Kidney capillary endothelial cell (primary cell): Measurements from ENCODE around the gene SYT1.

Source experiments
- DNase-seq: peaks from one replicate; pipeline ENCODE4 v3.0.0-alpha.2; 2018; ENCODE audit warnings: low spot score

Gene SYT1

GRCh38 chr12:79441534-79441933 is 577.0 kb downstream of the SYT1 start:
- no peak for DNase-seq

- DNase-seq = no peak
These were observed 577.8 kb downstream of the SYT1 start for GRCh38 chr12:79442396-79442795.

- DNase-seq = peak; percentile 38
These were observed 579.5 kb downstream of the SYT1 start for GRCh38 chr12:79444089-79444488.

- DNase-seq = no peak
These were observed 584.2 kb downstream of the SYT1 start for GRCh38 chr12:79448816-79449215.

- no peak for DNase-seq
These were observed 586.8 kb downstream of the SYT1 start for GRCh38 chr12:79451365-79451764.

GRCh38 chr12:79451978-79452377 is 587.4 kb downstream of the SYT1 start:
- DNase-seq = peak; percentile 44

GRCh38 chr12:79452906-79453305 is 588.3 kb downstream of the SYT1 start:
- DNase-seq = no peak

- DNase-seq = no peak
These were observed 589.2 kb downstream of the SYT1 start for GRCh38 chr12:79453820-79454219.

GRCh38 chr12:79454338-79454843 is 589.8 kb downstream of the SYT1 start:
- no peak for DNase-seq

- DNase-seq = no peak
These were observed 590.7 kb downstream of the SYT1 start for GRCh38 chr12:79455286-79455685.

GRCh38 chr12:79482323-79482722 is 617.7 kb downstream of the SYT1 start:
- no peak for DNase-seq

- no peak for DNase-seq
These were observed 618.3 kb downstream of the SYT1 start for GRCh38 chr12:79482921-79483320.

GRCh38 chr12:79486154-79486553 is 621.6 kb downstream of the SYT1 start:
- DNase-seq = no peak

GRCh38 chr12:79487386-79488110 is 623.0 kb downstream of the SYT1 start:
- no peak for DNase-seq
